ENCODE data around the gene KIF21B. TPM values are rescaled to one million over a fixed set of nuclear protein-coding genes. Genes with fewer than 3 reads are reported as not detected.

KIF21B gene
- total and polyA plus RNA-seq, 2 of the 4 experiments (the other 2 are of a cell fraction) = 0.36 to 0.55 TPM

GRCh38 chr1:201016211-201016651 is 7.3 kb downstream of the KIF21B start (continued):
- no peak for TF ChIP-seq CTCF (conservative IDR thresholded peaks at IDR 0.05; ENCODE audit: low read depth, low read length)

- Histone ChIP-seq H3K9me1 (ENCODE audit: insufficient read depth, low read length) (no peaks in the 10 kb centered on the region; the same call in 1 of the 2 replicates), H2AK9ac (replicated peaks; ENCODE audit: low read depth, low read length, poor library complexity) (no peak overlapping the region), H2AK5ac (ENCODE audit: low read depth, low read length) (no peak overlapping the region), H4K8ac (ENCODE audit: low read depth in 2 of 2, low read length in 2 of 2) (no peak overlapping the region), H3K4ac (ENCODE audit: low read depth, low read length) (no peak overlapping the region), H3K4me2 (ENCODE audit: low read depth, low read length) (no peak overlapping the region; the same call in 1 of the 2 replicates), H3K18ac (ENCODE audit: low read depth, low read length) (no peak overlapping the region), H3K27ac (ENCODE audit: insufficient read depth, low read length) (no peak overlapping the region), H3K27me3 (ENCODE audit: control insufficient read depth, insufficient read depth, low read length) (peaks cover 58% of the 10 kb centered on the region), H3K36me3 (ENCODE audit: control insufficient read depth, insufficient read depth, low read length) (no peaks in the 10 kb centered on the region), H2BK5ac (ENCODE audit: low read depth, low read length, poor library complexity, severe bottlenecking) (no peak overlapping the region), H3K23ac (ENCODE audit: low read depth, low read length) (no peak overlapping the region), H4K91ac (ENCODE audit: insufficient read depth, low read depth, low read length) (no peak overlapping the region), H2BK20ac (ENCODE audit: low read depth, low read length) (no peak overlapping the region), H3K9me3 (ENCODE audit: control insufficient read depth, insufficient read depth, low read length) (no peaks in the 10 kb centered on the region), H2BK120ac (ENCODE audit: low read depth, low read length) (no peak overlapping the region), H3K14ac (replicated peaks; ENCODE audit: low read depth, low read length) (no peak overlapping the region), H3K56ac (ENCODE audit: extremely low read depth, insufficient read depth, low read length) (no peak overlapping the region), H3K9ac (ENCODE audit: low read depth, low read length) (no peak overlapping the region), H3K4me1 (ENCODE audit: control insufficient read depth, insufficient read depth, low read length) (no peaks in the 10 kb centered on the region), H3K79me1 (ENCODE audit: low read depth in 1 of 2, low read length in 2 of 2) (no peaks in the 10 kb centered on the region), H2BK15ac (ENCODE audit: low read depth, low read length) (no peak overlapping the region), H4K20me1 (ENCODE audit: insufficient read depth, low read length) (0 out of 2 replicates have a peak, but pooled peaks cover 4% of the 10 kb centered on the region), H3K4me3 (ENCODE audit: insufficient read depth, low read depth, low read length) (no peak overlapping the region), H2AFZ (replicated peaks; ENCODE audit: low read length, poor library complexity) (no peak overlapping the region), H4K5ac (ENCODE audit: low read depth, low read length) (no peak overlapping the region)
- in situ Hi-C loops (cut with MboI; ENCODE audit: low sequenced_read_pairs) (no loop called here), intact Hi-C loops (cut with micrococcal nuclease) (no loop called here), dilution Hi-C loops (cut with HindIII; ENCODE audit: low sequenced_read_pairs, unreplicated experiment) (no loop called here)
- ChIA-PET POLR2A (ENCODE audit: unreplicated experiment) (no interaction called here), CTCF (no interaction called here)
- TF ChIP-seq RCOR1 (IDR thresholded peaks at IDR 0.05; ENCODE audit: insufficient replicate concordance, low read length) = no peak
- no peak for TF ChIP-seq RFX5 (IDR thresholded peaks at IDR 0.05; ENCODE audit: low read depth, low read length)
- no peak for TF ChIP-seq RAD21 (IDR thresholded peaks at IDR 0.05; ENCODE audit: low read length)
- no peak for TF ChIP-seq MXI1 (IDR thresholded peaks at IDR 0.05; ENCODE audit: borderline replicate concordance, low read depth, low read length)
- TF ChIP-seq USF2 (IDR thresholded peaks at IDR 0.05; ENCODE audit: low read depth, low read length) = no peak
- no peak for TF ChIP-seq CEBPB (IDR thresholded peaks at IDR 0.05; ENCODE audit: low read depth, low read length)
- no peak for TF ChIP-seq POLR2A (IDR thresholded peaks at IDR 0.05; ENCODE audit: low read depth, low read length)
- no peak for TF ChIP-seq SMC3 (IDR thresholded peaks at IDR 0.05; ENCODE audit: low read depth, low read length)
- no peak for TF ChIP-seq FOS (IDR thresholded peaks at IDR 0.05; ENCODE audit: low read depth, low read length)
- no peak for TF ChIP-seq NFE2L2 (IDR thresholded peaks at IDR 0.05; ENCODE audit: low read depth, low read length)
- DNase-seq (peak; percentile 12), ATAC-seq (ENCODE audit: low read depth) (no peak)
- 80% methylated on average over 1 of the region's 5 CpGs; no CpG with 5 or more reads in 1 of the 2 experiments for WGBS, 2 experiments (ENCODE audit: extremely low coverage in 2 of 2, insufficient read length in 1 of 2)
- BruUV-seq (replicated peaks) = no TSS peak
Measured at GRCh38 chr1:201015551-201016091, 7.9 kb downstream of the KIF21B start.

All from IMR-90 (cell line).